AG04450 (cell line): Measurements from ENCODE around the gene CBX4. TPM values are rescaled to one million over a fixed set of nuclear protein-coding genes. Genes with fewer than 3 reads are reported as not detected.

Source experiments
- CTCF ChIA-PET: fragments of 300-600, 350-600 bp; formaldehyde crosslinking; extraction: SDS; loops from one replicate; lab custom pipeline; 2022; ENCODE audit warnings: antibody characterized with exemption, inconsistent platforms; lab: Charles Lee
- POLR2A ChIA-PET: fragments of 350-600 bp; formaldehyde crosslinking; extraction: SDS; loops from one replicate; lab custom pipeline; 2021; ENCODE audit warnings: antibody characterized with exemption, inconsistent platforms; lab: Yijun Ruan, JAX
- DNase-seq: peaks from one replicate; pipeline ENCODE4 v3.0.0-alpha.2; 2011; ENCODE audit warnings: low read depth, low spot score
- H3K27ac ChIP-seq: one replicate; pipeline ENCODE4 v1.5.1; 2012; ENCODE audit warnings: low read depth, low read length, control low read depth
- H3K27me3 ChIP-seq: one replicate; pipeline ENCODE4 v1.6.0; 2012; ENCODE audit warnings: low read length; ENCODE audit not compliant: control insufficient read depth, insufficient read depth
- H3K4me3 ChIP-seq: 2 replicates; pipeline ENCODE4 v1.5.1; 2011; ENCODE audit warnings: mild to moderate bottlenecking, low read depth, low read length, control low read depth
- H3K9me3 ChIP-seq: 2 replicates; pipeline ENCODE4 v1.5.1; 2012; ENCODE audit warnings: low read length; ENCODE audit not compliant: control insufficient read depth, insufficient read depth
- polyA plus RNA-seq: library from polyadenylated mRNA; depleted of rRNA; stranded (reverse); fragments of >200 nt; gene quantifications from 2 replicates; pipeline ENCODE4 v1.2.3, GENCODE V29; 2011
- TF ChIP-seq, protein P1 (sequence below): IDR thresholded peaks from 2 replicates; pipeline ENCODE4 v1.5.1; 2011; ENCODE audit warnings: low read depth, low read length, control low read depth, inconsistent platforms

CBX4 gene
- polyA plus RNA-seq, 1 experiment: 7.6 TPM

DNA sequence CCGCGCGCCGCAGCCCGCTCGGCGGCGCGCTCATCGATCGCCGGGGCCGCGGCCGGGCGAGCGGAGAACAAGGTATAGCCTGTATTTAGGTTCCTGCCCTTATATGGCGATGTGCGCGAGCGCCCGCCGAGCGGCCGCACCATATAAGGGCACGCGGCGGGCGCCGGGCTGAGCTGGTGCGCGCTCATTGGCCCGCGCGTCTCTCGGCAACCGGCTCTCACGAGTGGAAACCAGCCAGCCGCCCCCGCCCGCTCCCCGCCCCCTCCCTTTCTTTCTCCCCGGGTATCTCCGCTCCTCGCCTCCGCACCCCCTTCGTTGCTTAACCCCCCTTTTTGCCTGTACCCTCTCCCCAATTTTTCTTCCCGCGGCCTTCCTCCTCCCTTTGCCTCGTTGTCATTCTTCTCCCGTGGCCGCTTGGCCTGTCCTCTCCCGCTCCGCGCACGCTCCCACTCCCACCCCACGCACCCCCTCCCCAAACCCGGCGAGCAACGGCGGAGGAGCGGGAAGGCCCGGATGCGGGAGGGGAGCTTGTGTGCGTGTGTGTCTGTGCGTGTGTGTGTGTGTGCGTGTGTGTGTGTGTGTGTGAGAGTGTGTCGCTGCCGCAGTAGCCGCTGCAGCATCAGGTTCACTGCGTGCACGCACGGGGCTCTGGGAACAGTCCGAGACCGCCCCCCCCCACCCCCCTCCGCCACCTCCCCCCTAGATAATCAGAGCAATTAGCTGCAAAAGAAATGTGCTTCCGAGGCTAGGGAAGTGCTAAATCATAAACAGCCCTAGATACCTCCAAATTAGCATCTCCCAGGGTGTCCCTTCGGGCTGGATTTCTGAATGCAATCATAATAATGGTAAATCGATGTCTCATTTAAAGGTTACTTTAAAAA, 28.9 kb downstream of the CBX4 start:
- ChIA-PET CTCF (interaction anchor here (0.6 to 1.8 kb wide), 3 partner anchors 14 to 195 kb away, joined by 3 to 6 read pairs (median 5); partner anchors contain the start of genes CBX4 and CBX8), POLR2A (interaction anchor here (0.6 to 5.5 kb wide), 2 partner anchors 13 to 29 kb away, joined by 4 to 26 read pairs; partner anchors contain the start of genes CBX4 and CBX8)
- Histone ChIP-seq H3K9me3 (no peaks in the 10 kb centered on the region; the same call in 1 of the 2 replicates), H3K4me3 (peak overlapping the region; percentile 27), H3K27me3 (peaks cover 87% of the 10 kb centered on the region), H3K27ac (no peak overlapping the region)
- DNase-seq: no peak
- TF ChIP-seq, protein P1, sequence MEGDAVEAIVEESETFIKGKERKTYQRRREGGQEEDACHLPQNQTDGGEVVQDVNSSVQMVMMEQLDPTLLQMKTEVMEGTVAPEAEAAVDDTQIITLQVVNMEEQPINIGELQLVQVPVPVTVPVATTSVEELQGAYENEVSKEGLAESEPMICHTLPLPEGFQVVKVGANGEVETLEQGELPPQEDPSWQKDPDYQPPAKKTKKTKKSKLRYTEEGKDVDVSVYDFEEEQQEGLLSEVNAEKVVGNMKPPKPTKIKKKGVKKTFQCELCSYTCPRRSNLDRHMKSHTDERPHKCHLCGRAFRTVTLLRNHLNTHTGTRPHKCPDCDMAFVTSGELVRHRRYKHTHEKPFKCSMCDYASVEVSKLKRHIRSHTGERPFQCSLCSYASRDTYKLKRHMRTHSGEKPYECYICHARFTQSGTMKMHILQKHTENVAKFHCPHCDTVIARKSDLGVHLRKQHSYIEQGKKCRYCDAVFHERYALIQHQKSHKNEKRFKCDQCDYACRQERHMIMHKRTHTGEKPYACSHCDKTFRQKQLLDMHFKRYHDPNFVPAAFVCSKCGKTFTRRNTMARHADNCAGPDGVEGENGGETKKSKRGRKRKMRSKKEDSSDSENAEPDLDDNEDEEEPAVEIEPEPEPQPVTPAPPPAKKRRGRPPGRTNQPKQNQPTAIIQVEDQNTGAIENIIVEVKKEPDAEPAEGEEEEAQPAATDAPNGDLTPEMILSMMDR: no peak

- ChIA-PET POLR2A (no interaction called here), CTCF (no interaction called here)
- TF ChIP-seq, protein P1: no peak
- no peak for DNase-seq
- no peak overlapping the region for H3K27ac ChIP-seq
- no peak overlapping the region for H3K4me3 ChIP-seq
- no peaks in the 10 kb centered on the region; the same call in 1 of the 2 replicates for H3K9me3 ChIP-seq
- H3K27me3 ChIP-seq: peaks cover 89% of the 10 kb centered on the region
Measured at GRCh38 chr17:79809530-79810129, 29.6 kb downstream of the CBX4 start.

- TF ChIP-seq, protein P1: peak; percentile 6; the same call in 1 of the 2 replicates
- H3K27me3 ChIP-seq: peaks cover 89% of the 10 kb centered on the region
- peaks cover 1% of the 10 kb centered on the region; the same call in 1 of the 2 replicates for H3K9me3 ChIP-seq
- no peak overlapping the region for H3K27ac ChIP-seq
- no peak for DNase-seq
- CTCF ChIA-PET: interaction anchor here (1.3 kb wide), 1 partner anchor 26 kb away, joined by 3 read pairs; no protein-coding TSS in a partner anchor
- POLR2A ChIA-PET: interaction anchor here (1.3 kb wide), 1 partner anchor 12 kb away, joined by 3 read pairs; the partner anchor contains the start of gene CBX8
- H3K4me3 ChIP-seq: no peak overlapping the region
Measured at GRCh38 chr17:79808763-79809529, 30.3 kb downstream of the CBX4 start.

DNA sequence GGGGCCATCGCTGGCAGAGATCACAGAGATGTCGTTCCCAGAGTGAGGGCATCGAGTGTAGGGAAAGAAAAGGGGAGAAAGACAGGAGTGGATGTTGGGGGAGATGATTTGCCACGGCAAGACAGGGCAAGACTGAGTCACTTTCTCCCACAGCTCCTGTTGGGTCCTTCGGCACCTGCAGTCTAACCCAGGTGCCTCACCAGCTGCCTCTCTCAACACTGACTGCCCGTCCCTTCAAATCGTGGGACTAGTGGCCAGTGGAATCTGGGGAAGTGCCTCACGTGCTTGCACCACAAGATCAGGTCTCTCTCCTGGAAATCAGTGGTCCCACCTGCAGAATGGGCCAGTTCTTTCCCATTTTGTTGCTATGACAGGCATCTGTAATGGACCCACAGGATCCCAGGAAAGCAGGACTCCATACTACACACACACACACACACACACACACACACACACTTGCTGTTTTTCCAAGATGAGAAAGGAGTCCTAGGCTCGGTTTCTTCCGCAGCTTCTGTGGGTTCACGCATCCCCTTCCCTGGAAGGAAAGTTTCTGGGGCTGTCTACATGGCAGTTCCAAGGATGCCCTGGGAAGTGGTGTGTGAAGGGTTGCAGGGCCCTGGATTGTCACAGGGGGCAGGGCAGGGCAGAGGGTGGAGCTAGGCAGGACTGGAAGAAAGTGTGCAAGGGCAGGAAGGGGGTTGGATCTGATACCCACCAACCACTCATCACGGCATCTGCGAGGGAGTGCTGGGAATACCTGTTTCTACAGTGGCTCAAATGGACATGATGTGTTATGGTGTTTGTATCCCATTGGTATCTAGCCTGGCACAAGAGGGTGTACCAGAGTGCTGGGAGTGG, 32.1 kb downstream of the CBX4 start:
- TF ChIP-seq, protein P1: no peak
- POLR2A ChIA-PET: no interaction called here
- Histone ChIP-seq H3K27me3 (peaks cover 94% of the 10 kb centered on the region), H3K9me3 (peaks cover 16% of the 10 kb centered on the region), H3K4me3 (no peak overlapping the region), H3K27ac (no peak overlapping the region)
- DNase-seq: no peak
- CTCF ChIA-PET: no interaction called here
